Measurements from ENCODE around the gene C1orf52. TPM values are rescaled to one million over a fixed set of nuclear protein-coding genes. Genes with fewer than 3 reads are reported as not detected.

C1orf52 gene
- total and polyA plus RNA-seq, 8 donors, result 18.0 to 66.4 (median 54.6) TPM

DNA sequence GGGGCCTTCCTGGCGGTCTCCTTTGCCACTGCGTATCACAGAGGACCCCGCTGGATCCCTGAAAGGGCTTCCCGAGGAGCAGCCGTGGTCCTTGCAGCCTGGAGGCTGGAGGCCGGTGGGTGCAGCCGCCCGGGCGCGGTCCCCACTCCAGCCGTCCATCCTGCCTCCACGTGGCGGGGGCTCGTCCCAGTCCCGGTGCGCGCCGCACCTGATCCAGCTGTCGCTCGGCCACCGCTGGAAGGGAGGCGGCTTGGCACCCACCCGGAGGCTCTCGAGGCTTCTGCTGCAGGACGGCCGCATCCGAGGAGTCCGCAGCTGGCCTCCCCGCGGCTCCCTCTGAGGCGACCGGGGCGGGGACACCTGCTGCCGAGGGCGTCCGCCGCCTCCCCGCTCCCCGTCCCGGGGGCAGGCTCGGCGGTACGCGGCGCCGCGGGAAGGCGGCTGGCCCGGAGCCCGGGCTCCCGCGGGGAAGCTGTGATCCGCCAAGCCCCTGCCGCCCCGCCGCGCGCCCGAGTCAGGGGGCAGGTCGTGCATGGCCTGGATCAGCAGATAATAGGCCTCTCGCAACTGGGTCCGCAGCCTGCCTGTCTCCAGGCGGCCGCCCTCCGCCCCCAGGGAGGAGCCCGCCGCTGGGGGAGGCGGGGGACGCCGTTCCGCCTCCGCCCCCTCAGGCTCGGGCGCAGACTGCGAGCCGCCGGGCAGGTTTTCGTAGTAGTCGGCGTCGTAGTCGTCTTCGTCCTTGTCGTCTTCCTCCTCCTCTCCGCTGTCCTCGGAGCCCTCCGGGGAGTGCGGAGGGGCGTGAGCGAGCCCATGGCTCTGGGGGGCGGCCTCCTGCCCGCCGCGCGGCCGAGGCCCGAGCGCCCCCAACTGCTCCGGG lies 58.8 kb downstream of the C1orf52 start, which contains the start of gene SYDE2:
TSS of gene SYDE2 (minus strand) at position 554 of the 877 bp plus-strand sequence. CDS start at position 534, 20 bp downstream.
- H3K9me3 ChIP-seq, result no peaks in the 10 kb centered on the region
- intact Hi-C loops (cut with DNase I), result no loop called here
- no peaks in the 10 kb centered on the region for H3K36me3 ChIP-seq
- peaks cover 0 to 12% of the 10 kb centered on the region in 2 donors for H3K4me1 ChIP-seq
- peaks cover 0 to 41% of the 10 kb centered on the region in 2 donors for H3K27me3 ChIP-seq
- DNase-seq (peak; percentile 70 to 91 (median 84)), ATAC-seq (peak; percentile 90)
- H3K4me3 ChIP-seq, result peak within 1 kb of the TSS; percentile 69 to 72
- peak within 1 kb of the TSS; percentile 88 to 94 for H3K27ac ChIP-seq
- TF ChIP-seq, protein P1, sequence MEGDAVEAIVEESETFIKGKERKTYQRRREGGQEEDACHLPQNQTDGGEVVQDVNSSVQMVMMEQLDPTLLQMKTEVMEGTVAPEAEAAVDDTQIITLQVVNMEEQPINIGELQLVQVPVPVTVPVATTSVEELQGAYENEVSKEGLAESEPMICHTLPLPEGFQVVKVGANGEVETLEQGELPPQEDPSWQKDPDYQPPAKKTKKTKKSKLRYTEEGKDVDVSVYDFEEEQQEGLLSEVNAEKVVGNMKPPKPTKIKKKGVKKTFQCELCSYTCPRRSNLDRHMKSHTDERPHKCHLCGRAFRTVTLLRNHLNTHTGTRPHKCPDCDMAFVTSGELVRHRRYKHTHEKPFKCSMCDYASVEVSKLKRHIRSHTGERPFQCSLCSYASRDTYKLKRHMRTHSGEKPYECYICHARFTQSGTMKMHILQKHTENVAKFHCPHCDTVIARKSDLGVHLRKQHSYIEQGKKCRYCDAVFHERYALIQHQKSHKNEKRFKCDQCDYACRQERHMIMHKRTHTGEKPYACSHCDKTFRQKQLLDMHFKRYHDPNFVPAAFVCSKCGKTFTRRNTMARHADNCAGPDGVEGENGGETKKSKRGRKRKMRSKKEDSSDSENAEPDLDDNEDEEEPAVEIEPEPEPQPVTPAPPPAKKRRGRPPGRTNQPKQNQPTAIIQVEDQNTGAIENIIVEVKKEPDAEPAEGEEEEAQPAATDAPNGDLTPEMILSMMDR (IDR thresholded peaks at IDR 0.05), result no peak

Other genes with a start within 250 kb of the C1orf52 start
- 1 to 10 TPM; 3.6 to 8.1 TPM for gene MCOLN3, start 211.2 kb downstream of the C1orf52 start, total RNA-seq
- 1 to 10 TPM; 1.2 to 2.1 (median 1.6) TPM for gene MCOLN3, start 211.2 kb downstream of the C1orf52 start, polyA plus RNA-seq (ENCODE audit: insufficient read length in 6 of 6)
- 10 to 100 TPM; 12.8 to 18.2 TPM for gene SYDE2, start 58.6 kb downstream of the C1orf52 start, total RNA-seq
- 10 to 100 TPM; 11.1 to 16.8 (median 14.2) TPM for gene SYDE2, start 58.6 kb downstream of the C1orf52 start, polyA plus RNA-seq (ENCODE audit: insufficient read length in 6 of 6)
- gene BCL10, start 17.0 kb upstream of the C1orf52 start, total RNA-seq, result 10 to 100 TPM; 25.0 to 31.6 TPM
- gene BCL10, start 17.0 kb upstream of the C1orf52 start, polyA plus RNA-seq (ENCODE audit: insufficient read length in 6 of 6), result 10 to 100 TPM; 29.4 to 33.5 (median 30.8) TPM
- gene DDAH1, start 205.5 kb upstream of the C1orf52 start, total RNA-seq, result 100 to 1,000 TPM in 1 of 2 donors, 10 to 100 TPM in 1; 71.5 to 121 TPM
- 100 to 1,000 TPM in 2 of 6 donors, 10 to 100 TPM in 4; 72.0 to 103 (median 89.8) TPM for gene DDAH1, start 205.5 kb upstream of the C1orf52 start, polyA plus RNA-seq (ENCODE audit: insufficient read length in 6 of 6)